ENCODE results near the gene GRIPAP1.

- no peak for TF ChIP-seq PKNOX1 (IDR thresholded peaks at IDR 0.05)
- no peak for TF ChIP-seq L3MBTL2 (conservative IDR thresholded peaks at IDR 0.05)
- no peak for TF ChIP-seq ARNT (IDR thresholded peaks at IDR 0.05)
- no peak for TF ChIP-seq NFRKB (IDR thresholded peaks at IDR 0.05)
- no peak for TF ChIP-seq HDGF (IDR thresholded peaks at IDR 0.05; ENCODE audit: borderline replicate concordance)
- no peak for TF ChIP-seq FOXA1 (IDR thresholded peaks at IDR 0.05)
- TF ChIP-seq FOXM1 (IDR thresholded peaks at IDR 0.05; ENCODE audit: borderline replicate concordance), result no peak
- no peak for TF ChIP-seq ZNF384 (IDR thresholded peaks at IDR 0.05)
- no peak for TF ChIP-seq FOXK2 (IDR thresholded peaks at IDR 0.05)
- no peak for TF ChIP-seq BHLHE40 (IDR thresholded peaks at IDR 0.05; ENCODE audit: borderline replicate concordance)
Measured at GRCh38 chrX:48961585-48962091, 40.4 kb downstream of the GRIPAP1 start.

Measured in HEK293T (cell line).